Inflammatory macrophage treated with lipopolysaccharide for 1 hour (primary cell): ENCODE measurements around the gene FGFR2.

Experiments
- DNase-seq, 2 donors: peaks; one replicate each; pipeline ENCODE4 v3.0.0-alpha.2; 2020 to 2022

FGFR2 gene

GRCh38 chr10:121598263-121599249 lies at the start of gene FGFR2:
TSS of gene FGFR2 (minus strand) at chr10:121598444. CDS start at chr10:121593817, 4,627 bp downstream.
- DNase-seq = no peak

GRCh38 chr10:121647401-121647800 lies 49.2 kb upstream of the FGFR2 start:
- no peak for DNase-seq

GRCh38 chr10:121645696-121646095 lies 47.5 kb upstream of the FGFR2 start:
- DNase-seq = no peak

- no peak for DNase-seq
Measured at GRCh38 chr10:121644501-121644900, 46.3 kb upstream of the FGFR2 start.

GRCh38 chr10:121640266-121640665 lies 42.0 kb upstream of the FGFR2 start:
- DNase-seq = no peak

GRCh38 chr10:121639416-121639815 lies 41.2 kb upstream of the FGFR2 start:
- no peak for DNase-seq

GRCh38 chr10:121637437-121637836 lies 39.2 kb upstream of the FGFR2 start:
- no peak for DNase-seq

GRCh38 chr10:121633056-121633455 lies 34.8 kb upstream of the FGFR2 start:
- no peak for DNase-seq

- no peak for DNase-seq
Measured at GRCh38 chr10:121631365-121632029, 33.3 kb upstream of the FGFR2 start.

- DNase-seq = no peak
Measured at GRCh38 chr10:121628859-121629258, 30.6 kb upstream of the FGFR2 start.

GRCh38 chr10:121627876-121628581 lies 29.8 kb upstream of the FGFR2 start:
- no peak for DNase-seq

- no peak for DNase-seq
Measured at GRCh38 chr10:121624836-121625486, 26.7 kb upstream of the FGFR2 start.

- no peak for DNase-seq
Measured at GRCh38 chr10:121618906-121619305, 20.7 kb upstream of the FGFR2 start.

GRCh38 chr10:121617176-121617575 lies 18.9 kb upstream of the FGFR2 start:
- DNase-seq = no peak

- no peak for DNase-seq
Measured at GRCh38 chr10:121616291-121616690, 18.0 kb upstream of the FGFR2 start.

- DNase-seq = no peak
Measured at GRCh38 chr10:121615836-121616235, 17.6 kb upstream of the FGFR2 start.

GRCh38 chr10:121615435-121615793 lies 17.2 kb upstream of the FGFR2 start:
- no peak for DNase-seq

GRCh38 chr10:121614613-121615434 lies 16.6 kb upstream of the FGFR2 start:
- no peak for DNase-seq

- DNase-seq = no peak
Measured at GRCh38 chr10:121613456-121613855, 15.2 kb upstream of the FGFR2 start.

- no peak for DNase-seq
Measured at GRCh38 chr10:121611393-121612159, 13.3 kb upstream of the FGFR2 start.

- DNase-seq = no peak
Measured at GRCh38 chr10:121610798-121611323, 12.6 kb upstream of the FGFR2 start.
